Testis (tissue), 2 donors: ENCODE results near the gene LAMTOR2.

Experiments used
- POLR2A ChIP-seq: fragments of 450-650 bp; IDR thresholded peaks from one replicate; pipeline ENCODE4 v1.6.1; 2017; ENCODE audit warnings: antibody characterized with exemption, mild to moderate bottlenecking, moderate library complexity
- TF ChIP-seq, protein P1 (sequence below), 3 experiments: fragments of 450-650 bp in 2 of 3; fragments of 200-600 bp in 1 of 3; sonication (generic) in 1 of 3; IDR thresholded peaks; one replicate each; pipeline ENCODE4 v1.5.1; 2016 to 2019; ENCODE audit warnings: antibody characterized with exemption in 3 of 3, mild to moderate bottlenecking in 2 of 3, moderate library complexity in 1 of 3

DNA sequence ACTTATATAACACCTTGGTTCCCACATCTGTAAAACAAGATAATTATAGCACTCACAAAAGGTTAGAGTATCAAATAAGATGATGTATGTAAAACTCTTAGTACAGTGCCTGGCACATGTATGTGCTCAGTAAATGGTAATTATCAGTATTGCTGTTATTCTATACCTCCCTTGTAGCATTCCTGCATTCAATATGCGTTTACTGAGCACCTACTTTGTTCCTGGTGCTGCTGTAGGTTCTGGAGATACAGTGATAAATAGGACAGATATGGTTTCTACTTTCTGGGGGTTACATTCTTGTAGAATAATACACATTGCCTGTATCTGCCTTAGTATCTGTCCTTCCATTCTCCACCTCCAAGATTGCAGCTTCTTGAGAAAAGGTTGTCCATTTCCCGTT, 32.6 kb upstream of the LAMTOR2 start:
- TF ChIP-seq POLR2A: no peak
- TF ChIP-seq, protein P1, sequence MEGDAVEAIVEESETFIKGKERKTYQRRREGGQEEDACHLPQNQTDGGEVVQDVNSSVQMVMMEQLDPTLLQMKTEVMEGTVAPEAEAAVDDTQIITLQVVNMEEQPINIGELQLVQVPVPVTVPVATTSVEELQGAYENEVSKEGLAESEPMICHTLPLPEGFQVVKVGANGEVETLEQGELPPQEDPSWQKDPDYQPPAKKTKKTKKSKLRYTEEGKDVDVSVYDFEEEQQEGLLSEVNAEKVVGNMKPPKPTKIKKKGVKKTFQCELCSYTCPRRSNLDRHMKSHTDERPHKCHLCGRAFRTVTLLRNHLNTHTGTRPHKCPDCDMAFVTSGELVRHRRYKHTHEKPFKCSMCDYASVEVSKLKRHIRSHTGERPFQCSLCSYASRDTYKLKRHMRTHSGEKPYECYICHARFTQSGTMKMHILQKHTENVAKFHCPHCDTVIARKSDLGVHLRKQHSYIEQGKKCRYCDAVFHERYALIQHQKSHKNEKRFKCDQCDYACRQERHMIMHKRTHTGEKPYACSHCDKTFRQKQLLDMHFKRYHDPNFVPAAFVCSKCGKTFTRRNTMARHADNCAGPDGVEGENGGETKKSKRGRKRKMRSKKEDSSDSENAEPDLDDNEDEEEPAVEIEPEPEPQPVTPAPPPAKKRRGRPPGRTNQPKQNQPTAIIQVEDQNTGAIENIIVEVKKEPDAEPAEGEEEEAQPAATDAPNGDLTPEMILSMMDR (IDR thresholded peaks at IDR 0.05): no peak
